ENCODE data around the gene PHYH. TPM values are rescaled to one million over a fixed set of nuclear protein-coding genes. Genes with fewer than 3 reads are reported as not detected.
A peak's percentile ranks its signal among the peaks of the same experiment; 100 is the strongest.

The PHYH gene
- total RNA-seq, 2 donors from 2014 or later, result 23.8 to 27.1 TPM

DNA sequence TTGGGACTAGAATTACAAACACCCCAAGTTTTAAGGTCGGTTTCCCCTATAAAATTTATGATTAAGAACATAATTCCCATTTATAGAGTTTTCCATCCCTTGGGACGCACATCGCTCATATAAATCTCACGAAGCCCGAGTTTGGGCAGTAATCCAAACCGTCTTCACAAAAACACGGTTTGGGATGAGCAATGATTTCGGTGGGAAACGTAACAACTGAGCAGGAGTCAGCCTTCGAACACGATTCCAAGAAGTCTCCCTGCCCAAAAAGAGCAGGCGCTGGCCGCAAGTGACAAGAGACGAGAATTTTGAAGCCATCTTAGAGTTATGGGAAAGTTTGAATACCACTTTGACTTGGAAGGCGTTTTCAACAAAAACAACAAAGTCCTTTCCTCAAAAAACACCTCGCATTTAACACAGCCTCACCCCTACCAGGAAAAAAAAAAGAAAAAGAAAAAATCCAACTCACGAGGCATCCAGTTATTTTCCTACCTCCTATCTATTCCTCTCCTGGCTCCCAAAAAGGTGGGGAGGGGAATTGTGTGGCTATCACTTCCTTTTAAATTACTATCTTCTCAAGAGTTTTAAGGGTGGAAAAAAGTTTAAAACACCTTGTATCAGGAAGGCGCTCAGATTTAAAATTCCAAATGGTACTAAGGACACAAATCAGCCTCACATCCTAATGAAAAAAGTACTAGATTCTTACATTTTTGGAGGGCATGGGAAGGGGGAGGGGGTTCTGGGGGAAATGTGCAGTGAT, 46.6 kb upstream of the PHYH start:
- H3K4me3 ChIP-seq, result peak overlapping the region; percentile 96
- peaks cover under 1% of the 10 kb centered on the region for H3K27me3 ChIP-seq (replicated peaks; ENCODE audit: insufficient read depth)
- peaks cover 14 to 36% of the 10 kb centered on the region in 2 donors for H3K4me1 ChIP-seq (ENCODE audit: control insufficient read depth in 1 of 2, low read depth in 2 of 2)
- TF ChIP-seq, protein P1, sequence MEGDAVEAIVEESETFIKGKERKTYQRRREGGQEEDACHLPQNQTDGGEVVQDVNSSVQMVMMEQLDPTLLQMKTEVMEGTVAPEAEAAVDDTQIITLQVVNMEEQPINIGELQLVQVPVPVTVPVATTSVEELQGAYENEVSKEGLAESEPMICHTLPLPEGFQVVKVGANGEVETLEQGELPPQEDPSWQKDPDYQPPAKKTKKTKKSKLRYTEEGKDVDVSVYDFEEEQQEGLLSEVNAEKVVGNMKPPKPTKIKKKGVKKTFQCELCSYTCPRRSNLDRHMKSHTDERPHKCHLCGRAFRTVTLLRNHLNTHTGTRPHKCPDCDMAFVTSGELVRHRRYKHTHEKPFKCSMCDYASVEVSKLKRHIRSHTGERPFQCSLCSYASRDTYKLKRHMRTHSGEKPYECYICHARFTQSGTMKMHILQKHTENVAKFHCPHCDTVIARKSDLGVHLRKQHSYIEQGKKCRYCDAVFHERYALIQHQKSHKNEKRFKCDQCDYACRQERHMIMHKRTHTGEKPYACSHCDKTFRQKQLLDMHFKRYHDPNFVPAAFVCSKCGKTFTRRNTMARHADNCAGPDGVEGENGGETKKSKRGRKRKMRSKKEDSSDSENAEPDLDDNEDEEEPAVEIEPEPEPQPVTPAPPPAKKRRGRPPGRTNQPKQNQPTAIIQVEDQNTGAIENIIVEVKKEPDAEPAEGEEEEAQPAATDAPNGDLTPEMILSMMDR (IDR thresholded peaks at IDR 0.05), result no peak
- no peaks in the 10 kb centered on the region for H3K9me3 ChIP-seq
- DNase-seq (ENCODE audit: low spot score) (no peak), ATAC-seq (ENCODE audit: insufficient number of reproducible peaks, low FRiP score, low read depth) (no peak)
- H3K36me3 ChIP-seq, result no peaks in the 10 kb centered on the region
- H3K27ac ChIP-seq, result peak overlapping the region; percentile 92 to 93

- H3K9me3 ChIP-seq, result no peaks in the 10 kb centered on the region
- H3K4me1 ChIP-seq (ENCODE audit: control insufficient read depth in 1 of 2, low read depth in 2 of 2), result peaks cover 6 to 20% of the 10 kb centered on the region in 2 donors
- ATAC-seq (ENCODE audit: insufficient number of reproducible peaks, low FRiP score, low read depth), result no peak
- no peak overlapping the region for H3K27ac ChIP-seq
- TF ChIP-seq, protein P1 (IDR thresholded peaks at IDR 0.05), result no peak
- no peaks in the 10 kb centered on the region for H3K36me3 ChIP-seq
- no peak for DNase-seq (ENCODE audit: low spot score)
- H3K4me3 ChIP-seq, result no peak overlapping the region
- no peaks in the 10 kb centered on the region for H3K27me3 ChIP-seq (replicated peaks; ENCODE audit: insufficient read depth)
Observed at GRCh38 chr10:13340626-13341376, 40.9 kb upstream of the PHYH start.

DNA sequence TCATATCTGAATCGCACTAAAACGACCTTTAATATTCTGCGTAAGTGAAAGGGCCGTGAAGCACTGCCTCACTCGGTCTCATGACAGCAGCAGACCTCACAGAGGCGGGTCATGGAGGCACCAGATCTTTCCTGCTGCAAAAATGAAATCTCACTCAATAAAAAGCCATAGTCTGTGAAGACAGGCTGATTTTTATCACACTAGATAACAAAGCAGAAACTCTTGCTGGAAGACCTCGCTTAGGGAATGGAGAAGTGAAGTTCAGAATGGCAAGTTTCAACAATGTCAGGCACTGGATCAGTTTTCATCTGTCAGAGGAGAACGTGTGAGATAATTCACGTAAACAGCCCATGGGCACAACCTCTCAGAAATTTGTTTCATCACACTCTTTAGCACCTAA, 40.2 kb upstream of the PHYH start:
- Histone ChIP-seq H3K9me3 (no peaks in the 10 kb centered on the region), H3K4me3 (no peak overlapping the region), H3K36me3 (peaks cover 4% of the 10 kb centered on the region), H3K27ac (no peak overlapping the region), H3K27me3 (replicated peaks; ENCODE audit: insufficient read depth) (no peaks in the 10 kb centered on the region), H3K4me1 (ENCODE audit: control insufficient read depth in 1 of 2, low read depth in 2 of 2) (peaks cover 0 to 13% of the 10 kb centered on the region in 2 donors)
- DNase-seq (ENCODE audit: low spot score) (no peak), ATAC-seq (ENCODE audit: insufficient number of reproducible peaks, low FRiP score, low read depth) (no peak)
- TF ChIP-seq, protein P1 (IDR thresholded peaks at IDR 0.05), result no peak

DNA sequence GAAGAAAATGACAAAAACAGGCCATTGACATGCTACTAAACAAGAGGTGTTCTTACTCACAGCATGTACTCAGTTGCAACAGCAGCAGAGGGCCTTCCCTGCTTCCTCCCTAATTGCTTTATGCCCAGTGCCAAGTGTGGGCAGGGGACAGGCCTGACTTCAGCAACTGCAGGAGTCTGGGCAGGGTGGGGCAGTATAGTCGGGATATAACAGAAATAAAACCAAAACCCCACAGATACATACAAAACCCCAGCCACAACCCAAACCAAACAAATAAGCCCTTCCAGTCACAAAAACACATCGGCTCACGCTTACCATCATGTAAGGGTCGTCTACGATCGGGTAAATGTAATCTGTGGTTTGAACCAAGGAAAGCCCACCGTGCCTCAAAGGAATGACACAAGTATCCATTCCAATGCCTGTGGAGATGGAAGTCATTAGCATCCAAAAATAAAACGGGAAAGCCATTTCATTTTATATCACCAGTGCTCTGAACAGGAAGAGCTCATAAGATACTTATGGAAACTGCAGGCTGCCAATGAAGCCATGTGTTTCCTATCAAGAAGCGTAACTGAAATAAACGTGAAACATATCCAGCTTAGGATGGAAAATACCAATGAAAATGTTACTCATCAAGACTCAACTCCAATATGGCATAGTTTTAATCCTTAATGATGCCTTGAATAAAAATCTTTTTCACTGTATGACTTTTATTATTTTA, 38.7 kb upstream of the PHYH start:
- DNase-seq (ENCODE audit: low spot score) (no peak), ATAC-seq (ENCODE audit: insufficient number of reproducible peaks, low FRiP score, low read depth) (no peak)
- TF ChIP-seq, protein P1 (IDR thresholded peaks at IDR 0.05), result no peak
- Histone ChIP-seq H3K27ac (no peak overlapping the region), H3K9me3 (no peaks in the 10 kb centered on the region), H3K36me3 (peaks cover 10% of the 10 kb centered on the region), H3K27me3 (replicated peaks; ENCODE audit: insufficient read depth) (no peaks in the 10 kb centered on the region), H3K4me1 (ENCODE audit: control insufficient read depth in 1 of 2, low read depth in 2 of 2) (peaks cover 0 to 10% of the 10 kb centered on the region in 2 donors), H3K4me3 (no peak overlapping the region)

DNA sequence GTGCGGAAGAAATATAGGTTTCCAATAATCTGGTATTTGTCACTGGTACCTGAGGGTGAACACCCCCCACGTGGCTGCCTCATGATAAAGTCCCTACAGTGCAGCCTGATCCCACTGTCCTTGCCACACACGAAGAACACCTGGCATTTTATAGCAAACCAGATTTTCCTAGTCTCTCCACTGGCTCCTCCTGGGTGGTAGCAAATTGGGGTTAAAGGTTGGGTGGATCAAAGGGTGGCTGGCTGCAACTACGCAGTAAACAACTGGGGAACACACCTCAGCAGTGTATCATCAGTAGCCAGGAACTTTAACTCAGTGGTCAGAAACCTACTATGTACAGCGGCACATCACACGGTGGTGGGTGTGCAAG, 37.9 kb upstream of the PHYH start:
- Histone ChIP-seq H3K27me3 (replicated peaks; ENCODE audit: insufficient read depth) (no peaks in the 10 kb centered on the region), H3K4me1 (ENCODE audit: control insufficient read depth in 1 of 2, low read depth in 2 of 2) (peaks cover 0 to 4% of the 10 kb centered on the region in 2 donors), H3K9me3 (no peaks in the 10 kb centered on the region), H3K27ac (no peak overlapping the region), H3K36me3 (peaks cover 11% of the 10 kb centered on the region), H3K4me3 (no peak overlapping the region)
- no peak for ATAC-seq (ENCODE audit: insufficient number of reproducible peaks, low FRiP score, low read depth)
- TF ChIP-seq, protein P1 (IDR thresholded peaks at IDR 0.05), result no peak
- no peak for DNase-seq (ENCODE audit: low spot score)

All from thoracic aorta (tissue), 2 donors.